Inflammatory macrophage (primary cell): ENCODE measurements around the gene STK32C.

Source experiments
- DNase-seq, 2 donors: peaks; one replicate each; pipeline ENCODE4 v3.0.0-alpha.2; 2020 to 2022

STK32C gene

GRCh38 chr10:132264306-132264950 is 43.3 kb downstream of the STK32C start:
- DNase-seq, result no peak

- no peak for DNase-seq
These were observed 43.9 kb downstream of the STK32C start for GRCh38 chr10:132263866-132264265.

- no peak for DNase-seq
These were observed 47.9 kb downstream of the STK32C start for GRCh38 chr10:132259702-132260482.

GRCh38 chr10:132258423-132258822 is 49.3 kb downstream of the STK32C start:
- no peak for DNase-seq

- no peak for DNase-seq
These were observed 49.8 kb downstream of the STK32C start for GRCh38 chr10:132257907-132258306.

GRCh38 chr10:132257271-132257670 is 50.5 kb downstream of the STK32C start:
- DNase-seq, result peak; percentile 7 to 38

GRCh38 chr10:132256866-132257265 is 50.9 kb downstream of the STK32C start:
- DNase-seq, result no peak

- DNase-seq, result peak in 1 of 2 donors; percentile 10
These were observed 52.0 kb downstream of the STK32C start for GRCh38 chr10:132255489-132256344.

GRCh38 chr10:132254841-132255240 is 52.9 kb downstream of the STK32C start:
- peak; percentile 33 to 41 for DNase-seq

- DNase-seq, result no peak
These were observed 54.6 kb downstream of the STK32C start for GRCh38 chr10:132253092-132253687.

GRCh38 chr10:132252412-132252811 is 55.3 kb downstream of the STK32C start:
- DNase-seq, result no peak

GRCh38 chr10:132251928-132252327 is 55.8 kb downstream of the STK32C start:
- DNase-seq, result no peak

GRCh38 chr10:132250481-132251475 is 57.0 kb downstream of the STK32C start:
- DNase-seq, result no peak

- no peak for DNase-seq
These were observed 57.9 kb downstream of the STK32C start for GRCh38 chr10:132249824-132250375.

- no peak for DNase-seq
These were observed 58.5 kb downstream of the STK32C start for GRCh38 chr10:132249226-132249724.

GRCh38 chr10:132248455-132249225 is 59.1 kb downstream of the STK32C start:
- DNase-seq, result peak in 1 of 2 donors; percentile 25

GRCh38 chr10:132247943-132248342 is 59.8 kb downstream of the STK32C start:
- no peak for DNase-seq

GRCh38 chr10:132246296-132246695 is 61.5 kb downstream of the STK32C start:
- DNase-seq, result no peak

GRCh38 chr10:132245056-132245455 is 62.7 kb downstream of the STK32C start:
- DNase-seq, result no peak

- no peak for DNase-seq
These were observed 64.1 kb downstream of the STK32C start for GRCh38 chr10:132243626-132244025.
